GM12872 (cell line): ENCODE results near the gene DACH1.

Experiments used
- TF ChIP-seq, protein P1 (sequence below): IDR thresholded peaks from 3 replicates; pipeline ENCODE4 v1.5.1; 2011; ENCODE audit warnings: low read depth, mild to moderate bottlenecking, low read length, moderate library complexity; ENCODE audit not compliant: insufficient read depth

DACH1 gene

GRCh38 chr13:71661921-71662320, 205.1 kb downstream of the DACH1 start:
- TF ChIP-seq, protein P1, sequence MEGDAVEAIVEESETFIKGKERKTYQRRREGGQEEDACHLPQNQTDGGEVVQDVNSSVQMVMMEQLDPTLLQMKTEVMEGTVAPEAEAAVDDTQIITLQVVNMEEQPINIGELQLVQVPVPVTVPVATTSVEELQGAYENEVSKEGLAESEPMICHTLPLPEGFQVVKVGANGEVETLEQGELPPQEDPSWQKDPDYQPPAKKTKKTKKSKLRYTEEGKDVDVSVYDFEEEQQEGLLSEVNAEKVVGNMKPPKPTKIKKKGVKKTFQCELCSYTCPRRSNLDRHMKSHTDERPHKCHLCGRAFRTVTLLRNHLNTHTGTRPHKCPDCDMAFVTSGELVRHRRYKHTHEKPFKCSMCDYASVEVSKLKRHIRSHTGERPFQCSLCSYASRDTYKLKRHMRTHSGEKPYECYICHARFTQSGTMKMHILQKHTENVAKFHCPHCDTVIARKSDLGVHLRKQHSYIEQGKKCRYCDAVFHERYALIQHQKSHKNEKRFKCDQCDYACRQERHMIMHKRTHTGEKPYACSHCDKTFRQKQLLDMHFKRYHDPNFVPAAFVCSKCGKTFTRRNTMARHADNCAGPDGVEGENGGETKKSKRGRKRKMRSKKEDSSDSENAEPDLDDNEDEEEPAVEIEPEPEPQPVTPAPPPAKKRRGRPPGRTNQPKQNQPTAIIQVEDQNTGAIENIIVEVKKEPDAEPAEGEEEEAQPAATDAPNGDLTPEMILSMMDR: no peak

DNA sequence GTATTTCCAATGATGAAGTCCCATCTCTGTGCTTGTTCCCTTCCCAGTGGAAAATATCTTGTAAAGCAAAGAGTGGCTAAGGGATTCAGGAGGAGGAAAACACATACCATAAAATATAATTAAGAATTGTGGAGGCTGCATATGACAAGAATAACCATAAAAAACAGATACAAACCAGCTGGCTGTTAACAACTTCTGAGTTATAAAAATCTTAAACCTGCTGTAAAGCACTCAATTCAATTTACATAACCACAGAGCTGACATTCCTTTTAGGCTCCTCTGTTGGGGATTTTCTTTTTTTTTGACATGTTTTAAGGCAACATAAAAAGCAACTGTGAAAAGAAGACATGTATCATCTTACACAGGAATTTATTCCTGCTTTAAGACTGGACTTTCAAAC, 207.6 kb downstream of the DACH1 start:
- TF ChIP-seq, protein P1: no peak

GRCh38 chr13:71645467-71645866, 221.5 kb downstream of the DACH1 start:
- TF ChIP-seq, protein P1: no peak

DNA sequence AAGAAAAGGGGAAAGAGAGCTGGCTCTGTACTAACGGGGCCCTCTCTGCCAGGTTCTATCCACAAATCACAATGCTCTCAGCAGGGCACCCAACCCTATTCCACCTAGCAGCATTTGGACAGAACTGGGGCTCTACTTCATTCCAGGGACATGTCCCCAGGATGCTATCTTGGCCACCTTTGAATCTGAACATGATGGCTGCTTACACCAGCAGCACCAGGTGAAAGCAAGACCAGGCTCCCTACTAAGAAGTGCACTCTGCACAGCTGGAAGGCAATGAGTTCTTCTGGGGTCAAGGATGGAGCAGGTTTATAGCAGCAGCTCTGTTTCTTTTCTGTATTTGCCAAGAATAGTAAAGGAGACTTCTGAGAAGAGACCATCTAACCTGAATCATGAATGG, 222.4 kb downstream of the DACH1 start:
- TF ChIP-seq, protein P1: no peak

DNA sequence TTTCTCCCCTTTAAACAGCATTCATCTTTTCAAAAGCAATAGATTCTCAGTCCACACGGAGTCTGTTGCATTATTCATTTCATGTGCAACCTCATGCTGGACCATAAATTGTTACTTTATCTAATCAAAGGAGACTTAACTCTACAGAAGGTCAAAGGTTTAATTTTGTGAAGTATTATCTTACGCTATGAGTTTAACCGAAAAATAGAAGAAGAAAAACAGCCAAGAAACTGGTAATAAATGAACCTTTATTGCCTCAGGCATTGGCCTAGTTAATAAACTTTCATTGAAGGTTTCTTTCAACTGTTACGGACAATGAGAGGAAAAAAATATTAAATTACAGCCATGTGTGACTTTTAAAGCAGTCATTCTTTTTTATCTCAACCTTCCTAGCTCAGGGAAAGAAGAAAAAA, 223.6 kb downstream of the DACH1 start:
- TF ChIP-seq, protein P1: no peak

DNA sequence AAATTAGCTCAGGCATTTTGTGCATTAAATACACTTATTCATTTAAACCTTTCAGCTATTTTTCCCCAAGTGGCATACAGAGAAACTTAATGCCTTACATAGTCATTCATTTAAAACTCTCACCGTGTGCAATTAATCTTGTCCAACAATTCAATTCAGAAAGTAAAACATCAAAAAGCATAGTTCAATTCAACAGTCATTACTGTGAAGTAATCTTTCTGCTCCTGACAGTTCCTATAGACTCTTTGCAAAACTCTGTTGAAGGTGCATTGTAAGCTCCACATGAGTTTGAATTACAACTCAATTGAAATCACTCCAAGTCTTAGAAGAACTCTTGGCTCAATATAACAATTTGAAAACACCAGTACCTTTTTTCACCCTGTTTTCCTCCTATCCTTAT, 228.3 kb downstream of the DACH1 start:
- TF ChIP-seq, protein P1: no peak

DNA sequence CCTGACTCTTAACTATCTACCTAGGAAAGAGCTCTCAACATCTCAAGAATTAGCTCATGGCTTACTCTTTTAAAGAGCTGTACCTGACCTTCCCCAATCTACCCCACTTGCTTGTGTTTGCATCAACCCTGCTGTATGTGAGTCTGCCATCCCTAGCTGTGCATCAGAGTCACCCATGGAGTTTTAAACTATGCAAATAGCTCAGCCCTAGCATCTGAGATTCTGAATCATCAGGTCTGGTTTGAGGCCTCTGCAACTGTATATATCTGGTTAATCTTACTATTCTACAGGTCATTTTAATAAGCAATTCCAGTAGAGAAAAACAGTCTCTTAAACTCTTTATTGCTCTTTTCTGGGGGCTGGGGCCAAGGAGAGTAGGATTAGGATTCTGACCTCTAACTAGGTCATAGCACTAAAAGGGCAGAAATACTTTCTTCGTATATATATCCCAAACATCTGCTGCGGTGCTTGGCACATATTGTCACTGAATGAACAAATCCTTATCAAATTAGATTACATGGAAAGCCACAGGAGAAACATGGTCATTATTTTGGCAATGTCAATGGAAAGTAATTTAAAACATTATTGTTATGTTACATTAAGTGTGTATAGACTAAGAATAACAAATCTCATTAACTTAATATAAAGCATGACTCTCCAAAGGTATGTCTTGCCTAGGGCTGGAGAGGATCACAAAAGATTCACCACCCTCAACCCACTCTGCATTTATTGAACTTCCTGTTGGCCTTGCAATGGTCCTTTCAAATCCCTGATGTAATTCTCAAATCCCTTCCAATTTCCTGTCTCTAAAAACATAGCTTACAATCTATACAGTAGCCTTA, 232.2 kb downstream of the DACH1 start:
- TF ChIP-seq, protein P1: no peak

DNA sequence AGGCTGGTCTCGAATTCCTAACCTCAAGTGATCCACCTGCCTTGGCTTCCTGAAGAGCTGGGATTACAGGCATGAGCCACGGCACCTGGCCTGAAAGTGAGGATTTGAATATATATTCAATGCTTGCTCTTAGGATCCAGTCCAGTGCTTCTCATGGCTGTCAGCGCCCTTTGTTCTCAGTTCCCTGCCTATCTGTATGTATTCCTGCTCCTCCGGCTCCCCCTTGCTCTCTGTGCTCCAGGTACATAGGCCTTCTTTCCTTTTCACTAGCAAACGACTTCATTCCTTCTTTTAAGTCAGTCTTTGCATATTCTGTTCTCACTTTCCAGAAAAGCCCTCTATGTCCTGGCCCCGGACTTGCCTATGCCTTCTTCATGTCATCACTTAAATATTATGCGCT, 232.8 kb downstream of the DACH1 start:
- TF ChIP-seq, protein P1: no peak
